ENCODE data around the gene CAVIN2. TPM values are rescaled to one million over a fixed set of nuclear protein-coding genes. Genes with fewer than 3 reads are reported as not detected.

Gene CAVIN2
- total and polyA plus RNA-seq, 2 donors (not counting 3 experiments of a cell fraction or from before 2014, with no cell fraction given): 202 to 260 TPM

- BruUV-seq (replicated peaks): TSS peak; percentile 8
- FAIRE-seq: no peak
- Histone ChIP-seq H3K79me2 (ENCODE audit: control insufficient read depth, insufficient read depth, low read length) (peaks cover 44% of the 10 kb centered on the region), H3K27ac (ENCODE audit: insufficient read depth, low read depth, low read length) (no peak overlapping the region), H3K4me2 (ENCODE audit: insufficient read depth, low read length) (no peak overlapping the region), H3K4me1 (ENCODE audit: control insufficient read depth, extremely low read depth, insufficient read depth, low read length) (peaks cover 58% of the 10 kb centered on the region), H3K36me3 (ENCODE audit: control insufficient read depth in 2 of 2, extremely low read depth in 1 of 2, insufficient read depth in 2 of 2, low read length in 2 of 2) (peaks cover 15 to 31% of the 10 kb centered on the region in 2 experiments), H3K9ac (replicated peaks; ENCODE audit: extremely low read depth, insufficient read depth, low read length) (no peak overlapping the region), H3K4me3 (replicated peaks in 1 of 3; ENCODE audit: insufficient read depth in 1 of 3, low read depth in 1 of 3, low read length in 3 of 3) (no peak overlapping the region), H3K27me3 (ENCODE audit: control insufficient read depth in 2 of 2, insufficient read depth in 2 of 2, low read length in 2 of 2) (no peaks in the 10 kb centered on the region), H3K9me3 (replicated peaks; ENCODE audit: control insufficient read depth, insufficient read depth, low read length) (no peaks in the 10 kb centered on the region), H4K20me1 (replicated peaks; ENCODE audit: control insufficient read depth, extremely low read depth, insufficient read depth, low read length) (peaks cover 9% of the 10 kb centered on the region), H2AFZ (ENCODE audit: low read depth, low read length) (no peak overlapping the region), H3K9me1 (replicated peaks; ENCODE audit: control insufficient read depth, extremely low read depth, insufficient read depth, low read length) (no peaks in the 10 kb centered on the region)
- POLR2A ChIA-PET: interaction anchor here (0.6 to 1.4 kb wide), 4 partner anchors 11 to 476 kb away, joined by 3 to 4 read pairs (median 4); partner anchors contain the start of gene CAVIN2
- intact Hi-C loops (cut with micrococcal nuclease) (no loop called here), dilution Hi-C loops (cut with MboI; ENCODE audit: extremely low pct_ligation_motif_present, low sequenced_read_pairs) (no loop called here)
- peak; percentile 28 for DNase-seq (ENCODE audit: low read depth, low spot score)
- TF ChIP-seq POLR2AphosphoS5 (IDR thresholded peaks at IDR 0.05; ENCODE audit: insufficient read depth, low read depth, low read length) (peak; percentile 26), JUN (IDR thresholded peaks at IDR 0.05; ENCODE audit: borderline replicate concordance, insufficient read depth, insufficient read length, low read depth) (peak; percentile 4), MYC (IDR thresholded peaks at IDR 0.05; ENCODE audit: low read depth, low read length) (no peak), CTCF (IDR thresholded peaks at IDR 0.05; ENCODE audit: extremely low read depth in 1 of 2, insufficient read depth in 1 of 2, low read depth in 1 of 2, low read length in 2 of 2) (peak in 1 of 2 donors; percentile 29), POLR2A (IDR thresholded peaks at IDR 0.05; ENCODE audit: low read depth, low read length) (no peak), FOS (IDR thresholded peaks at IDR 0.05; ENCODE audit: borderline replicate concordance, insufficient read depth, low read length) (peak; percentile 5)
- CTCF ChIA-PET: interaction anchor here (0.8 to 13.9 kb wide), 11 partner anchors 8 to 326 kb away, joined by 3 to 186 read pairs (median 4); partner anchors contain the start of gene CAVIN2
These were observed 11.1 kb downstream of the CAVIN2 start for GRCh38 chr2:191835539-191836350.
